ENCODE results near the gene C4orf17.

C4orf17 gene

DNA sequence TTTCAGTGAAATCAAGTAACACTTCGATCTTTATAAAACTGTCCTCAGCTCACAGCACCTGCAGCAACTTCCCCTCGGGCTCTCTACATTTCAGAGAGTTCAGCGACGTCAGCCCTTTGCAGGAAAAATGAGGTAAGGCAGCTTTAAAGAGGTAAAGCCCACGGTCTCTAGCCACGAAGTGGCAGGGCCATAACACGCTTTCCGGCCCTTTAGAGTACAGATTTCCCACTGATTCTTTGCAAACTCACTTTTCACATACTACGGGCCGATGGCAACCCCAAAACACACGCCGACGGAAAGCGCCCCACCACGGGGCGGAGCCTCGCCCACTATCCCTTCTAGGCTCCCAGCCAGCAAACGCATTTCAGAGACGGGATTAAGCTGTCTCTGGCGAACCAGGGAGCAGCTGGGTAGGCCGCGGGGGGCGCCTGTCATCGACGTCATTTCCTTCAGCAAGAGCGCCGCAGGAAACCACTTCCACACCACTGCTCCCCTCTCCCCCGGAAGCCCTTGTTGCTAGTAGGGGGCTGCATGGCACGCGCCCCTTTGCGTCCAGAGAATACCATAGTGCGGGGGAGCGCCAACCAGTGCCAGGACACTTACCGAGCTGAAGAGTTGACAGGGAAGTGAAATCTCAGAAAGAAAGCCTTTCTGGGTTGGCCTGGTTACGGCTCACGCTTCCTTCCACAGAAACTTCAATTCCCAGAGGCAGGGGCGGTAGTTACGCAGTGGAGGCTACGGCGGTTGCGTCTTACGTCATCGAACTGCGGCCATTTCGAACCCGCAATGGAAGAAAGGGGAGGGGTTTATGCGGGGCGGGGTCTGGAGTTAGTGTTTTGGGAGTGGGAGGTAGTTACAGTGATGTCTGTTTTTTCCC is 52.7 kb downstream of the C4orf17 start, which contains the start of gene TRMT10A:
Gene TRMT10A, minus strand, starts transcription at position 730 of the 877 bp plus-strand sequence. CDS start 4,701 bp downstream, outside the sequence.
- TF ChIP-seq, protein P1, sequence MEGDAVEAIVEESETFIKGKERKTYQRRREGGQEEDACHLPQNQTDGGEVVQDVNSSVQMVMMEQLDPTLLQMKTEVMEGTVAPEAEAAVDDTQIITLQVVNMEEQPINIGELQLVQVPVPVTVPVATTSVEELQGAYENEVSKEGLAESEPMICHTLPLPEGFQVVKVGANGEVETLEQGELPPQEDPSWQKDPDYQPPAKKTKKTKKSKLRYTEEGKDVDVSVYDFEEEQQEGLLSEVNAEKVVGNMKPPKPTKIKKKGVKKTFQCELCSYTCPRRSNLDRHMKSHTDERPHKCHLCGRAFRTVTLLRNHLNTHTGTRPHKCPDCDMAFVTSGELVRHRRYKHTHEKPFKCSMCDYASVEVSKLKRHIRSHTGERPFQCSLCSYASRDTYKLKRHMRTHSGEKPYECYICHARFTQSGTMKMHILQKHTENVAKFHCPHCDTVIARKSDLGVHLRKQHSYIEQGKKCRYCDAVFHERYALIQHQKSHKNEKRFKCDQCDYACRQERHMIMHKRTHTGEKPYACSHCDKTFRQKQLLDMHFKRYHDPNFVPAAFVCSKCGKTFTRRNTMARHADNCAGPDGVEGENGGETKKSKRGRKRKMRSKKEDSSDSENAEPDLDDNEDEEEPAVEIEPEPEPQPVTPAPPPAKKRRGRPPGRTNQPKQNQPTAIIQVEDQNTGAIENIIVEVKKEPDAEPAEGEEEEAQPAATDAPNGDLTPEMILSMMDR (IDR thresholded peaks at IDR 0.05; ENCODE audit: borderline replicate concordance, control extremely low read depth, extremely low read depth, insufficient read depth, missing control alignments), result no peak
- DNase-seq (ENCODE audit: low spot score), result peak; percentile 90
- in situ Hi-C loops (cut with MboI; ENCODE audit: low sequenced_read_pairs, unreplicated experiment), result loop anchor here (10.0 kb wide), 1 partner anchor 241 kb away; no protein-coding TSS in a partner anchor

DNA sequence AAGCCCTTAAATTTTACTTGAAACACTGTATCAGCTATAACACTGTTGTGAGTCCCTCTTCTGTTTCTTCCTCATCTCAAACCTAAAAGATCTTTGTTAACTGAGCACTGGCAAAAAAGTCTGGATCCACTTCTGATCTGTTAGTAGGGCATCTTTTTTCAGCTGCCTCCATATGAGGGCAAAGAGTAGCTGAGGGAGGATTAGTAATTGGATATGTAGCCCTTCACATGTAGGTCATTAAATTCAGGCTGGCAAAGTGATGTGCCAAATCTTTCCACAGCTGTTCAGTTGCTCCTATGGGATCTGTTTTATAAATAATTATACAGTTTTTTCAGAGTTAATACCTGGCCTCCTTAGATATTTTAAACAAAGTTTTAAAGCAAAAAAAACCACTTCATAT is 54.1 kb downstream of the C4orf17 start:
- DNase-seq (ENCODE audit: low spot score), result no peak
- TF ChIP-seq, protein P1 (IDR thresholded peaks at IDR 0.05; ENCODE audit: borderline replicate concordance, control extremely low read depth, extremely low read depth, insufficient read depth, missing control alignments), result no peak
- in situ Hi-C loops (cut with MboI; ENCODE audit: low sequenced_read_pairs, unreplicated experiment), result loop anchor here (10.0 kb wide), 1 partner anchor 240 kb away; no protein-coding TSS in a partner anchor

DNA sequence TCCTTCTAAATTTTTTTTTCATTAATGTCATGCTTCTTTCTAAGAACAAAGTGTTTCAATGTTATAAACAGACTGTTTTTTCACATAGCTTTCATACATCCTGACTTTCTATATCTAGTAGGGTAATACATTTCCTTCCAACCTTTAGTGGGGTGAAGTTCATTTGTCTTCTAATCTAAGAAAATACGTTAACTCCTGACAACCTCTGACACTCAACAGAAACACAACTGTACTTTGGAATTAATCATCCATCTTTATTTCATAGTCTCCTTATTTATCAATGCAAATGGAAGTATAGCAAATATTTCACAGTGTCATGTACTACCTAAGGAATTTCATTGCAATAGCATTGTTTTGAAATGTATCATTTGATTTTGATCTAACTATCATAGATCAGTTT is 61.1 kb downstream of the C4orf17 start:
- TF ChIP-seq, protein P1 (IDR thresholded peaks at IDR 0.05; ENCODE audit: borderline replicate concordance, control extremely low read depth, extremely low read depth, insufficient read depth, missing control alignments), result no peak
- in situ Hi-C loops (cut with MboI; ENCODE audit: low sequenced_read_pairs, unreplicated experiment), result no loop called here

DNA sequence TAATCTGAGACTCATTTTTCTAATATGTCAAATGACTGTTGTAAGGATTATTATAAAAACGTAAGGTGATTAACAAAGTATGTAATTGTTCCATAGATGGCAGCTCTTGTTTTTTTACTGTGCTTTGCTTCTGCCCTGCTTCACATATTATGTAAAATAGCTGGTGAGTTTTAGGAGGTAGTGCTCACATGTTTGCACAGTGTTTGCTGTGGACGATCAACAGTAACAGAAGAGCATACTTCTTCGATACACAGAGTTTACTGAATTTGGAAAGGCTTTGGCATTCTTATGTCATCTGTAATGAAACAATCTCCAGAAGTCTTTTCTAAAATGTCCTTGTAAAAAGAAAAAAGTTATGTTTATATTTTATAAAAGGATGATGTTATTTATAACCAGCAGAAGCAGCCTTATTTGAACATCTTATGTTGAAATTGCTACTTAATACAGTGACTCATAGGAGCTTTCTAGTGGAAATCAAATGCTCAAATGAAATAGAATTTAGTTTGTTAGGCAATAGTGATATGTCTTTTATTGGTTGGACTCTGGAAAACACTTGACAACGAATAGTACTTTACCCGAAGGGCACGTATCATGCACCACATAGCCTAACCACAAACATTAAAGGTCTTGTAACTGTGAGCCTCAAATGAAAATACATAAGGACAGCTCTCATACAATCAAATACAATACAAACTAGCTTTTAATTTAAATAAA is 61.9 kb downstream of the C4orf17 start:
- no peak for DNase-seq (ENCODE audit: low spot score)
- TF ChIP-seq, protein P1 (IDR thresholded peaks at IDR 0.05; ENCODE audit: borderline replicate concordance, control extremely low read depth, extremely low read depth, insufficient read depth, missing control alignments), result no peak
- in situ Hi-C loops (cut with MboI; ENCODE audit: low sequenced_read_pairs, unreplicated experiment), result no loop called here

More for the DNA sequence above, 61.1 kb downstream of the C4orf17 start:
- DNase-seq (ENCODE audit: low spot score), result no peak

DNA sequence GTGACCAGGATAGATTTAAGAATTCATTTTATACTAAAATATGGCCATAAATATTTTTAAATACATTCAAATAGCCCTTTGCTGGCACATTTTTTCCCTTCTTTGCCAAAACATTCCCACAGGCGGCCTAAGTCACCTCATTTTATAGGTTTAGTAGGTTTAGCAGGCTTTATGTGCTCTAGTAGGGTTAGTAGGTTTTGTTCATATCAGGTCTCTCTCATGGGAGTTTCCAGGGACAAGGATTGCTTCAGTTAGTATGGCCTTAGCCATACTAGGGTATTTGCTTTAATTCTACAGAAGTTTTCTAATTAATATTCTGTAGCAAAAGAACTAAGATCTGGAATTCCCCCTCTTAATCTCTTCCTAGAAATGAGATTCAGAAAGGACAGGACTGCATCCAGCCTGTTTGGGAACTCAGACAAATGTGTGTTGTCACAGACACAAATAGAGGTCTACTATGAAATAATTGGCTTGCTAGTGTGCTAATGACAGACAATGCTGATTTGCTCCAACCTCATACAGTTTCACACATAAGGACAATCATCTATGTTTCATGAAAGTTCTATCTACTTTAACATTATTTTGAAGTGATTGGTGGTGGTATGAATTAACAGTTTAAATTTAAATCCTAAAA is 63.0 kb downstream of the C4orf17 start:
- DNase-seq (ENCODE audit: low spot score), result no peak
- TF ChIP-seq, protein P1 (IDR thresholded peaks at IDR 0.05; ENCODE audit: borderline replicate concordance, control extremely low read depth, extremely low read depth, insufficient read depth, missing control alignments), result no peak
- in situ Hi-C loops (cut with MboI; ENCODE audit: low sequenced_read_pairs, unreplicated experiment), result no loop called here

Measured in GM13976 (cell line).